DND-41 (cell line): ENCODE measurements around the gene CIITA.

ENCODE experiments used
- EZH2 ChIP-seq: IDR thresholded peaks from 3 replicates; pipeline ENCODE4 v1.6.1; 2012; ENCODE audit warnings: borderline replicate concordance, low read depth, mild to moderate bottlenecking, moderate library complexity, low read length, inconsistent platforms; ENCODE audit not compliant: severe bottlenecking
- TF ChIP-seq, protein P1 (sequence below): IDR thresholded peaks from 2 replicates; pipeline ENCODE4 v1.5.1; 2012; ENCODE audit warnings: borderline replicate concordance, low read length, moderate library complexity, mild to moderate bottlenecking; ENCODE audit not compliant: poor library complexity, severe bottlenecking; ENCODE audit errors: extremely low read depth

DNA sequence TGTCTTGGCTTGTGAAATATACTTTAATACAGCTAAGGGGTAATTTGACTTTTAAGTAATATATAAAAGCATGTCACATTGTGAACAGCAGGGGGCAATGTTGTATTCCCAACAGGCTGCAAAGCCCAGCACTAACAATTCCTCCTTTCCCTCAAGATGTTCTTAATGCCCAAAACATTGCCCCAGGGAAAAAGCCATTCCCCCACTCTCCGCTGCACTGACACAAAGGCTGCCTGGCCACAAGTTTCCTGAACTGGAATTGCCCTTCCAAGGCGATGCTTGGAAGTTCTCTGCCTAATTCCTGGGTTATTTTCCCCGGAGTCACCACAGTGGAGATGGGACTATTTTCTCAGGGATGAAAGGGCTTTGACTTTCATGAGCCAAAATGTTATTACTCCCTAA is 94.6 kb downstream of the CIITA start:
- TF ChIP-seq, protein P1, sequence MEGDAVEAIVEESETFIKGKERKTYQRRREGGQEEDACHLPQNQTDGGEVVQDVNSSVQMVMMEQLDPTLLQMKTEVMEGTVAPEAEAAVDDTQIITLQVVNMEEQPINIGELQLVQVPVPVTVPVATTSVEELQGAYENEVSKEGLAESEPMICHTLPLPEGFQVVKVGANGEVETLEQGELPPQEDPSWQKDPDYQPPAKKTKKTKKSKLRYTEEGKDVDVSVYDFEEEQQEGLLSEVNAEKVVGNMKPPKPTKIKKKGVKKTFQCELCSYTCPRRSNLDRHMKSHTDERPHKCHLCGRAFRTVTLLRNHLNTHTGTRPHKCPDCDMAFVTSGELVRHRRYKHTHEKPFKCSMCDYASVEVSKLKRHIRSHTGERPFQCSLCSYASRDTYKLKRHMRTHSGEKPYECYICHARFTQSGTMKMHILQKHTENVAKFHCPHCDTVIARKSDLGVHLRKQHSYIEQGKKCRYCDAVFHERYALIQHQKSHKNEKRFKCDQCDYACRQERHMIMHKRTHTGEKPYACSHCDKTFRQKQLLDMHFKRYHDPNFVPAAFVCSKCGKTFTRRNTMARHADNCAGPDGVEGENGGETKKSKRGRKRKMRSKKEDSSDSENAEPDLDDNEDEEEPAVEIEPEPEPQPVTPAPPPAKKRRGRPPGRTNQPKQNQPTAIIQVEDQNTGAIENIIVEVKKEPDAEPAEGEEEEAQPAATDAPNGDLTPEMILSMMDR, result peak; percentile 84
- no peak for TF ChIP-seq EZH2
